MM.1S (cell line): ENCODE measurements around the gene CHRD.

Source experiments
- CTCF ChIP-seq: fragments of 300-600 bp; sonication (generic); IDR thresholded peaks from 2 replicates; pipeline ENCODE4 v1.5.1; 2016; ENCODE audit warnings: antibody characterized with exemption, low read length, mixed read lengths
- EZH2 ChIP-seq: fragments of 300-600 bp; sonication (generic); optimal IDR thresholded peaks from 2 replicates; pipeline ENCODE3; 2017; ENCODE audit warnings: low read depth, mild to moderate bottlenecking, antibody characterized with exemption, low read length, mixed read lengths
- EZH2phosphoT487 ChIP-seq: fragments of 300-600 bp; sonication (generic); IDR thresholded peaks from 2 replicates; pipeline ENCODE4 v1.6.1; 2018; ENCODE audit warnings: antibody characterized with exemption, low read length

GRCh38 chr3:184414418-184415202 is 34.8 kb downstream of the CHRD start:
- TF ChIP-seq CTCF (no peak), EZH2 (no peak), EZH2phosphoT487 (no peak)
